ENCODE data around the gene GRSF1. TPM values are rescaled to one million over a fixed set of nuclear protein-coding genes. Genes with fewer than 3 reads are reported as not detected.
A peak's percentile ranks its signal among the peaks of the same experiment; 100 is the strongest.

Gene GRSF1
- total RNA-seq, 1 donor from 2014 or later: 112 TPM

- Histone ChIP-seq H3K27ac (ENCODE audit: low read depth, low read length) (no peak overlapping the region), H3K36me3 (ENCODE audit: insufficient read depth, low read length) (no peaks in the 10 kb centered on the region), H3K9ac (ENCODE audit: low read length) (no peak overlapping the region), H4K20me1 (ENCODE audit: insufficient read depth, low read length) (no peaks in the 10 kb centered on the region), H2AFZ (ENCODE audit: low read depth, low read length) (no peak overlapping the region), H3K27me3 (ENCODE audit: insufficient read depth, low read length) (no peaks in the 10 kb centered on the region), H3K4me3 (ENCODE audit: insufficient read depth, low read depth, low read length) (no peak overlapping the region), H3K79me2 (ENCODE audit: insufficient read depth, low read length) (no peaks in the 10 kb centered on the region), H3K9me3 (ENCODE audit: insufficient read depth, low read depth, low read length) (no peaks in the 10 kb centered on the region), H3K4me2 (ENCODE audit: low read length) (no peak overlapping the region), H3K4me1 (ENCODE audit: insufficient read depth, low read length) (peaks cover 4% of the 10 kb centered on the region)
- H3K27me3 Mint-ChIP-seq (ENCODE audit: low read depth, unreplicated experiment): peaks cover 3% of the 10 kb centered on the region
- H3K4me1 Mint-ChIP-seq (ENCODE audit: low read depth, unreplicated experiment): no peaks in the 10 kb centered on the region
- no peaks in the 10 kb centered on the region for H3K36me3 Mint-ChIP-seq (ENCODE audit: low read depth, unreplicated experiment)
- H3K9me3 Mint-ChIP-seq (ENCODE audit: unreplicated experiment): no peaks in the 10 kb centered on the region
- H3K4me3 Mint-ChIP-seq (ENCODE audit: unreplicated experiment): no peak overlapping the region
- TF ChIP-seq EZH2 (IDR thresholded peaks at IDR 0.05; ENCODE audit: insufficient read depth, low read length) (no peak), CTCF (IDR thresholded peaks at IDR 0.05; ENCODE audit: insufficient read depth, low read depth, low read length) (no peak)
- no peak overlapping the region for H3K27ac Mint-ChIP-seq (ENCODE audit: unreplicated experiment)
- FAIRE-seq (no peak), DNase-seq (ENCODE audit: low read depth) (no peak)
These were observed 18.8 kb upstream of the GRSF1 start for GRCh38 chr4:70858454-70858853.

- H3K9me3 Mint-ChIP-seq (ENCODE audit: unreplicated experiment): no peaks in the 10 kb centered on the region
- H3K4me1 Mint-ChIP-seq (ENCODE audit: low read depth, unreplicated experiment): no peaks in the 10 kb centered on the region
- no peaks in the 10 kb centered on the region for H3K36me3 Mint-ChIP-seq (ENCODE audit: low read depth, unreplicated experiment)
- Histone ChIP-seq H3K9ac (ENCODE audit: low read length) (no peak overlapping the region), H3K27ac (ENCODE audit: low read depth, low read length) (no peak overlapping the region), H3K27me3 (ENCODE audit: insufficient read depth, low read length) (no peaks in the 10 kb centered on the region), H3K4me1 (ENCODE audit: insufficient read depth, low read length) (peaks cover 4% of the 10 kb centered on the region), H2AFZ (ENCODE audit: low read depth, low read length) (no peak overlapping the region), H4K20me1 (ENCODE audit: insufficient read depth, low read length) (no peaks in the 10 kb centered on the region), H3K36me3 (ENCODE audit: insufficient read depth, low read length) (no peaks in the 10 kb centered on the region), H3K9me3 (ENCODE audit: insufficient read depth, low read depth, low read length) (no peaks in the 10 kb centered on the region), H3K4me3 (ENCODE audit: insufficient read depth, low read depth, low read length) (no peak overlapping the region), H3K4me2 (ENCODE audit: low read length) (no peak overlapping the region), H3K79me2 (ENCODE audit: insufficient read depth, low read length) (no peaks in the 10 kb centered on the region)
- peak; percentile 72 for DNase-seq (ENCODE audit: low read depth)
- H3K4me3 Mint-ChIP-seq (ENCODE audit: unreplicated experiment): no peak overlapping the region
- TF ChIP-seq CTCF (IDR thresholded peaks at IDR 0.05; ENCODE audit: insufficient read depth, low read depth, low read length) (no peak), EZH2 (IDR thresholded peaks at IDR 0.05; ENCODE audit: insufficient read depth, low read length) (no peak)
- no peak overlapping the region for H3K27ac Mint-ChIP-seq (ENCODE audit: unreplicated experiment)
- peaks cover 3% of the 10 kb centered on the region for H3K27me3 Mint-ChIP-seq (ENCODE audit: low read depth, unreplicated experiment)
- no peak for FAIRE-seq
These were observed 15.8 kb upstream of the GRSF1 start for GRCh38 chr4:70855464-70855863.

- Histone ChIP-seq H3K9me3 (ENCODE audit: insufficient read depth, low read depth, low read length) (no peaks in the 10 kb centered on the region), H3K4me2 (ENCODE audit: low read length) (no peak overlapping the region), H3K4me1 (ENCODE audit: insufficient read depth, low read length) (no peaks in the 10 kb centered on the region), H3K27ac (ENCODE audit: low read depth, low read length) (no peak overlapping the region), H3K36me3 (ENCODE audit: insufficient read depth, low read length) (no peaks in the 10 kb centered on the region), H2AFZ (ENCODE audit: low read depth, low read length) (no peak overlapping the region), H3K27me3 (ENCODE audit: insufficient read depth, low read length) (no peaks in the 10 kb centered on the region), H3K4me3 (ENCODE audit: insufficient read depth, low read depth, low read length) (no peak overlapping the region), H4K20me1 (ENCODE audit: insufficient read depth, low read length) (no peaks in the 10 kb centered on the region), H3K9ac (ENCODE audit: low read length) (no peak overlapping the region), H3K79me2 (ENCODE audit: insufficient read depth, low read length) (no peaks in the 10 kb centered on the region)
- H3K27me3 Mint-ChIP-seq (ENCODE audit: low read depth, unreplicated experiment): no peaks in the 10 kb centered on the region
- no peaks in the 10 kb centered on the region for H3K4me1 Mint-ChIP-seq (ENCODE audit: low read depth, unreplicated experiment)
- TF ChIP-seq EZH2 (IDR thresholded peaks at IDR 0.05; ENCODE audit: insufficient read depth, low read length) (no peak), CTCF (IDR thresholded peaks at IDR 0.05; ENCODE audit: insufficient read depth, low read depth, low read length) (no peak)
- H3K36me3 Mint-ChIP-seq (ENCODE audit: low read depth, unreplicated experiment): no peaks in the 10 kb centered on the region
- no peaks in the 10 kb centered on the region for H3K9me3 Mint-ChIP-seq (ENCODE audit: unreplicated experiment)
- FAIRE-seq (no peak), DNase-seq (ENCODE audit: low read depth) (no peak)
- no peak overlapping the region for H3K27ac Mint-ChIP-seq (ENCODE audit: unreplicated experiment)
- H3K4me3 Mint-ChIP-seq (ENCODE audit: unreplicated experiment): no peak overlapping the region
These were observed 9.6 kb upstream of the GRSF1 start for GRCh38 chr4:70849291-70849690.
